ACC112 (cell line): ENCODE data around the gene BTG1.

ENCODE experiments used
- H2AFZ ChIP-seq: fragments of 200-600 bp; sonication (generic); one replicate; pipeline ENCODE4 v1.6.0; 2017; ENCODE audit warnings: antibody characterized with exemption, low read length; ENCODE audit not compliant: unreplicated experiment
- H3K27ac ChIP-seq: fragments of 200-600 bp; sonication (generic); 2 replicates; pipeline ENCODE4 v1.5.1; 2014; ENCODE audit warnings: low read depth, mild to moderate bottlenecking, antibody characterized with exemption, low read length, moderate library complexity
- H3K27me3 ChIP-seq: fragments of 200-600 bp; sonication (generic); 2 replicates; pipeline ENCODE4 v1.6.1; 2014; ENCODE audit warnings: mild to moderate bottlenecking, antibody characterized with exemption, low read length, moderate library complexity, mixed read lengths; ENCODE audit not compliant: insufficient read depth
- H3K36me3 ChIP-seq: fragments of 200-600 bp; sonication (generic); 2 replicates; pipeline ENCODE4 v1.6.1; 2016; ENCODE audit warnings: mild to moderate bottlenecking, antibody characterized with exemption, low read length, moderate library complexity, mixed read lengths; ENCODE audit not compliant: insufficient read depth
- H3K4me1 ChIP-seq: fragments of 200-600 bp; sonication (generic); one replicate; pipeline ENCODE4 v1.6.1; 2016; ENCODE audit warnings: low read length, mixed read lengths; ENCODE audit not compliant: insufficient read depth, unreplicated experiment, control insufficient read depth
- H3K4me3 ChIP-seq: fragments of 200-600 bp; sonication (generic); 2 replicates; pipeline ENCODE4 v1.5.1; 2014; ENCODE audit warnings: mild to moderate bottlenecking, low read depth, low read length
- H3K79me2 ChIP-seq: fragments of 200-600 bp; sonication (generic); one replicate; pipeline ENCODE4 v1.6.0; 2016; ENCODE audit warnings: low read length; ENCODE audit not compliant: control insufficient read depth, unreplicated experiment, insufficient read depth

The BTG1 gene

DNA sequence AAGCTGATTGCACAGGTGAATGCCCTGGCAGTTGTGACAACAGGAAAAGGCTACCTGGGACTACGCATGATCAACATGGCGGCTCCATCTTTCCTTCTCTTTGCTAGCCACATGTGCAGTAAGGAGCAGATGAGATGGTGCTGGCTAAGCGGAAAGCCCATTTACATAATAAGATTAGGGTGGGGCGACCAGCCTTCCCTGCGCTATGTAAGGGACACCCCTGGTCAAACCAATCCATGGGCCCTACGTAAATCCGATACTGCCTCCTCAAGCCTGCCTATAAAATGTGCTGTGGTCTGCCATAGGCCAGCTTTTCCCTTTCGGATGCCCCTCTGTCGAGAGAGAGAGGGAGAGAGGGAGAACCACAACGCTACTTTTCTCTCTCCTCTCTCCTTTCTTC lies 31.0 kb upstream of the BTG1 start:
- H3K4me3 ChIP-seq, result no peak overlapping the region
- H3K27ac ChIP-seq, result no peak overlapping the region
- H2AFZ ChIP-seq, result no peak overlapping the region
- H3K79me2 ChIP-seq, result no peaks in the 10 kb centered on the region
- H3K4me1 ChIP-seq, result no peaks in the 10 kb centered on the region
- H3K36me3 ChIP-seq, result no peaks in the 10 kb centered on the region
- 0 out of 2 replicates have a peak, but pooled peaks cover 3% of the 10 kb centered on the region for H3K27me3 ChIP-seq

DNA sequence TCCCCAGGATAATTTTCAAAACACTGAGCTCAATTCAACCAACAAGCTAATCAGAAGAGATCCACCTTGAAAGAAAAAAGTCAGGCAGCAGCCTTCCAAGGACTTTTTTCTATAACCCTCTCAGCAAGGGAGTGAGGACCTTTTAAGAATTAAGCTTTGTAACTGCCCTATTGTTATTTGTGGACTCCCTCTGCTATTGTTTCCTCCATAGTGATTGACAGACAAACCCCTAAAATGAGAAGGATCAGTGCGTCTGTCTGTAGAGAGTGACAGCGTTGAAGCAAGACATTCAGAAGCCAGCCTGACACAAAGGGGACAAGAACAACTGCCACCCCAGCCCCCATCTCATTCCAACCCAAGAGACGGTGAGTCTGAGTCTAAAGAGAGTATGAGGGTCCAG lies 30.3 kb upstream of the BTG1 start:
- no peaks in the 10 kb centered on the region for H3K36me3 ChIP-seq
- H3K79me2 ChIP-seq, result no peaks in the 10 kb centered on the region
- H3K4me1 ChIP-seq, result no peaks in the 10 kb centered on the region
- H3K27ac ChIP-seq, result no peak overlapping the region
- H3K27me3 ChIP-seq, result 0 out of 2 replicates have a peak, but pooled peaks cover 3% of the 10 kb centered on the region
- no peak overlapping the region for H2AFZ ChIP-seq
- H3K4me3 ChIP-seq, result no peak overlapping the region

- no peaks in the 10 kb centered on the region for H3K27me3 ChIP-seq
- no peaks in the 10 kb centered on the region for H3K79me2 ChIP-seq
- H3K4me1 ChIP-seq, result no peaks in the 10 kb centered on the region
- no peak overlapping the region for H3K4me3 ChIP-seq
- H3K36me3 ChIP-seq, result no peaks in the 10 kb centered on the region
- no peak overlapping the region for H2AFZ ChIP-seq
- no peak overlapping the region for H3K27ac ChIP-seq
These were observed 24.4 kb upstream of the BTG1 start for GRCh38 chr12:92170050-92170449.

DNA sequence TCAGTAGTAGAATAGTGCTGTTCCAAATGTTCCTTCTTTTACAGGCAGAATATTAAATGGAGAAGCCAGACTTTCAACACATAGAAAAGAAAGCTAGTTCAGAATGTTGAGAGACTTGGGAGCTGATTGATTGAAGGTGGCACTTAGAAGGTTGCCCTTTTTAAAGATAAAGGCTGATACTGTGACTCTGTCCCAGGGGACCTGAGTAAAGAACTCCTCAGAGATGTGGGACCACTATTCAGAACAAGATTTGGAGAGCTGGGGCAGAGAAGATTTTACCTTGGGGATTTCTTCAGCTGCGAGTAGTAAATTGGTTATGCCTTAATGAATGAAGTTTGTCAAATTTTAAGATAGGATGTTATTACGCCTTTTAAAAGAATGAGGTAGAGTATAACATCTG lies 21.4 kb upstream of the BTG1 start:
- Histone ChIP-seq H2AFZ (no peak overlapping the region), H3K27ac (no peak overlapping the region), H3K4me1 (no peaks in the 10 kb centered on the region), H3K79me2 (no peaks in the 10 kb centered on the region), H3K36me3 (no peaks in the 10 kb centered on the region), H3K27me3 (no peaks in the 10 kb centered on the region), H3K4me3 (no peak overlapping the region)

- Histone ChIP-seq H3K4me3 (no peak overlapping the region), H3K27me3 (no peaks in the 10 kb centered on the region), H3K79me2 (no peaks in the 10 kb centered on the region), H3K4me1 (peaks cover 5% of the 10 kb centered on the region), H3K27ac (no peak overlapping the region), H2AFZ (no peak overlapping the region), H3K36me3 (no peaks in the 10 kb centered on the region)
These were observed 19.1 kb upstream of the BTG1 start for GRCh38 chr12:92164712-92165111.

DNA sequence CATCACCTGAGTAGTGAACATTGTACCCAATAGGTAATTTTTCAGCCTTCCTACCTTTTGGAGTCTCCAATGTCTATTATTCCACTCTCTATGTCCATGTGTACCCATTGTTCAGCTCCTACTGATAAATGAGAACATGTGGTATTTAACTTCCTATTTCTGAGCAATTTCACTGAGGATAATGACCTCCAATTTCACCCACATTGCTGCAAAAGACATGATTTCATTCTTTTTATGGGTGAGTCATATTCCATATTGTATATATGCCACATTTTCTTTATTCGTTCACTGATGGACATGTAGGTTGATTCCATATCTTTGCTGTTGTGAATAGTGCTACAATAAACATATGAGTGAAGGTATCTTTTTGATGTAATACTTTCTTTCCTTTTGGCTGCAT lies 16.4 kb upstream of the BTG1 start:
- H3K4me3 ChIP-seq, result no peak overlapping the region
- no peak overlapping the region for H3K27ac ChIP-seq
- no peaks in the 10 kb centered on the region for H3K27me3 ChIP-seq
- H3K79me2 ChIP-seq, result no peaks in the 10 kb centered on the region
- H3K36me3 ChIP-seq, result no peaks in the 10 kb centered on the region
- H3K4me1 ChIP-seq, result peaks cover 5% of the 10 kb centered on the region
- H2AFZ ChIP-seq, result no peak overlapping the region

- no peak overlapping the region for H3K4me3 ChIP-seq
- H2AFZ ChIP-seq, result peak overlapping the region; percentile 62
These were observed 13.3 kb upstream of the BTG1 start for GRCh38 chr12:92158796-92159439.

GRCh38 chr12:92156704-92157395 lies 11.2 kb upstream of the BTG1 start:
- H3K4me1 ChIP-seq, result peaks cover 5% of the 10 kb centered on the region
- no peaks in the 10 kb centered on the region for H3K79me2 ChIP-seq
- H3K36me3 ChIP-seq, result no peaks in the 10 kb centered on the region
- no peak overlapping the region for H2AFZ ChIP-seq
- H3K4me3 ChIP-seq, result no peak overlapping the region
- no peaks in the 10 kb centered on the region for H3K27me3 ChIP-seq
- H3K27ac ChIP-seq, result no peak overlapping the region

More at GRCh38 chr12:92158796-92159439, 13.3 kb upstream of the BTG1 start:
- Histone ChIP-seq H3K27ac (no peak overlapping the region), H3K4me1 (peaks cover 5% of the 10 kb centered on the region), H3K79me2 (no peaks in the 10 kb centered on the region), H3K36me3 (no peaks in the 10 kb centered on the region), H3K27me3 (no peaks in the 10 kb centered on the region)

DNA sequence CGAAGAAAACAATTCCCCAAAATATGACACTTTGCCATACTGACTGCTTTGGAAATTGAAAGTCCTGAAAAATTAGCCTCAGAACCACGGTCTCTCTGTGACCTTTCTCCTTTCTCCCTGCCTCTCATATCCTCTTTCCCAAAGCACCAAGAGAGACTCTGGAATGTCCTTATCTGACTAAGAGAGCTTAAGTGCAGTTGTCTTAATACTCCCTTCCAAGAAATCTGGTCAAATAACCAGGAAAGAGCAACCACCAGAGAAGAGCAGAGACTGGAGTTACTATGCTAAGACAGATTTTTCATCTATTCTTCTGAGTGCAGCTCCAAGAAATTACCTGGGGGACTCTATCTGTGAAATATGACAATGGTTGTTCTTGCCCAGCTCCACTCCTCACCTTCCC lies 10.5 kb upstream of the BTG1 start:
- Histone ChIP-seq H3K4me1 (peaks cover 3% of the 10 kb centered on the region), H3K27me3 (no peaks in the 10 kb centered on the region), H3K4me3 (no peak overlapping the region), H2AFZ (no peak overlapping the region), H3K27ac (no peak overlapping the region), H3K79me2 (no peaks in the 10 kb centered on the region), H3K36me3 (no peaks in the 10 kb centered on the region)

- Histone ChIP-seq H3K79me2 (no peaks in the 10 kb centered on the region), H3K27me3 (no peaks in the 10 kb centered on the region), H3K4me3 (no peak overlapping the region), H2AFZ (no peak overlapping the region), H3K4me1 (no peaks in the 10 kb centered on the region), H3K27ac (no peak overlapping the region), H3K36me3 (no peaks in the 10 kb centered on the region)
These were observed 10.1 kb upstream of the BTG1 start for GRCh38 chr12:92155733-92156132.

DNA sequence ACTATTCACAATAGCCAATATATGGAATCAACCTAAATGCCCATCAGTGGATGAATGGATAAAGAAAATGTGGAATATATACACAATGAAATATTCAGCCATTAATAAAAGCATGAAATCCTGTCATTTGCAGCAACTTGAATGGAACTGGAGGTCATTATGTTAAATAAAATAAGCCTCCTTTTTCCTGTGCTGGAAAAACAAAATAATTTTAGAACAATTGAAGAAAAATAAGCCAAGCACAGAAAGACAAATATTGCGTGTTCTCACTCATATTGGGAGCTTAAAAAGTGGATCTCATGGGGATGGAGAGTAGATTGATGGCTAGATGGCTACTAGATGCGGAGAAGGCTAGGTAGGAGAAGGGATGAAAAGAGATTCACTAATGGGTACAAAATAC lies 6.3 kb upstream of the BTG1 start:
- Histone ChIP-seq H3K27ac (no peak overlapping the region), H3K36me3 (no peaks in the 10 kb centered on the region), H2AFZ (no peak overlapping the region), H3K4me1 (peaks cover 11% of the 10 kb centered on the region), H3K4me3 (no peak overlapping the region), H3K79me2 (no peaks in the 10 kb centered on the region), H3K27me3 (no peaks in the 10 kb centered on the region)
